ENCODE measurements around the gene HAAO. TPM values are rescaled to one million over a fixed set of nuclear protein-coding genes. Genes with fewer than 3 reads are reported as not detected.
"Not testable (repeated sequence)": the region's sequence is repeated elsewhere in the genome, so short reads cannot be mapped to it uniquely, and the experiment has no call there.

HAAO gene
- 1.7 TPM for polyA plus RNA-seq (2013, experiment 1 of 2; ENCODE audit: insufficient read length)
- polyA plus RNA-seq (2013, experiment 2 of 2; ENCODE audit: insufficient read length), result 1.9 TPM

DNA sequence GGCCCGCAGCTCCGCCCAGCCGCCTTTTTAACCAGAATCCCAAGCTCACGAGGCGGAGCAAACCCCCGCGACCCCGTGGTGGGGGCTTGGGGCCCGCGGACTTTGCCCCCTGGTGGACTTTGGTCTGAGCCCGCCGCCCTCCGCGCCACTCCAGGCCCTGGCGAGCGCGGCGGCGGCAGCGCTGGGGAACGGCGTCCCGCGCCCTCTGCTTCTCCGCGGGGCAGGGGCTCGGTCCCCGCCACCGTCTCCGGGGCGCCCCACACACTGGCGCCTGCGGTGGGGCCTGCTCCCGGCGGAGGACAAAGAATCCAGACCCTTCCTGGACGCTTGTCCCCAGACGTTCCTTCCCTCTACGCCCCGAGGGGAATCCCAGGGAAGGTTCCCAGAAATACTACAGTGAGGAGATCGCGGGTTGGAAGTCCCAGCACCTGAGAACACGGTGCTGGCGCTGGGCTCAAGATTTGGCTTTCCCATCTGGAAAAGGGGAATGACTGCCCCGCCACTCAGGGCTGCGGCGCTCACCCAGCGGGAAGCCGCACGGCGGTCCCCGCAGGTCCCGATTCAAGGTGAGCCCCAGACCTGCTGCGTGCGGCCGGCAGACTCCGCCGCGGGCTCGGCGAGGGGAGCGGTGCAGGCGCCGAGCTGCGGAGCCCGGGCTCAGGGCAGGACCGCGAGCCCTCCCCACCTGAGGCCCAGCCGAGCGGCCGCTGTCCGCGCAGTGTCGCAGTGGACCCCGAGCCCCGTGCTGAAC is at the start of gene HAAO:
Gene HAAO, minus strand, starts transcription at position 1 of the 751 bp plus-strand sequence. CDS start 47 bp downstream, outside the sequence.
- no peak for DNase-seq

GRCh38 chr2:42841344-42841743 is 49.0 kb upstream of the HAAO start:
- DNase-seq, result no peak

- DNase-seq, result no peak
Observed at GRCh38 chr2:42840760-42841159, 48.4 kb upstream of the HAAO start.

- DNase-seq, result no peak
Observed at GRCh38 chr2:42839809-42840501, 47.6 kb upstream of the HAAO start.

GRCh38 chr2:42838133-42838532 is 45.8 kb upstream of the HAAO start:
- DNase-seq, result no peak

DNA sequence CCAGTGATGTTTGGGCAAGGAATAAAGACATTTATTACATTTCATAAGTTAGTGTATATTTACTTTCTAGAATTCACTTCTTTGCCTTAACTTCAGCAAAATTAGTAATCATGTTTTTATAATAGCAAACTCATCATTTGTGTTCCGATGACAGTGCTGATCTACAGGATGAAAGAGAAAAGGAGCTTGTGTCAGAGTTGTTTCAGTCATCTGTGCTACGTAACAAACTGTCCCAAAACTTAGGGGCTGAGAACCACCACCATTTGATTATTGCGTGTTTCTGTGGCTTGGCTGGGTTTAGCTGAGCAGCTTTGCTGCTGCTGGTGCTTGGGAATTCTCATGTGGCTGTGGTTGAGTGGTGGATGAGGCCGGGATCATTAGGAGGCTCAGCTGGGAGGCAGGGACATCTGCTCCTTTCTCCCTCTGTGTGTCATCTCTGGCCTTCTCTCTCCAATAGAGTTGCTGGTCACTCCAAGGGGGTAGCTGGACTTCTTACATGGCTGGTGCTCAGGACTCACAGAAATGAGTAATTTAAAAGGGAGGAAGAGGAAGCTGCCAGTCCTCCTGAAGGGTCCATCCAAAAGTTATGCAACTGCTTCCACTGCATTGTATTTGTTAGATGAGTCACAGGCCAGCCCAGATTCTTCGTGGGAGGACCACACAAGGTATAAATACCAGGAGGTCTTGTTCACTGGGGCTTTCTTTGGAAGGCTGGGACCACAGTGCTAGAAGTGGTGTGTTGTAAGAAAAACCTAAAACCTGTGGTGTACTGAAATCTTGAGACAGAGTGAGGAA is 43.4 kb upstream of the HAAO start:
- peak; percentile 99 for DNase-seq

DNA sequence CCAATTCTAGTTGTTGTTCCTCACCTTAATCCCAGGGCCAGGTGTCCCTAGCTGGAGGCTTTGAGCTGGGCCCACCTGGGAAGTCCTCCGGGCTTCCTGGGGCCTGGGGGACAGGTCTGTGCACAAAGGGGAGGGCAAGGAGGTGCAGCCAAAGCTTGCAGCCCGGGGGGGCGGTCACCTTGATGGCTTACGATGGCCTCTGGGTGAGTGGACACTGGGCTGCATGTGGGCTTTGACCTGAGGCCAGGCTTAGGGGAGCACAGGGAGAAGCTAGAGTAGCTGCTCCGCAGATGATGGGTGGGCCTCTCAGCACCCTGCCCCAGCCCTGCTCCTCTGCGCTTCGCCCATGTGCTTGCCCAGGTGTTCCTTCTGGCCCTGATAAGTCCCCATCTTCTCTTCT is 41.8 kb upstream of the HAAO start:
- DNase-seq, result no peak

DNA sequence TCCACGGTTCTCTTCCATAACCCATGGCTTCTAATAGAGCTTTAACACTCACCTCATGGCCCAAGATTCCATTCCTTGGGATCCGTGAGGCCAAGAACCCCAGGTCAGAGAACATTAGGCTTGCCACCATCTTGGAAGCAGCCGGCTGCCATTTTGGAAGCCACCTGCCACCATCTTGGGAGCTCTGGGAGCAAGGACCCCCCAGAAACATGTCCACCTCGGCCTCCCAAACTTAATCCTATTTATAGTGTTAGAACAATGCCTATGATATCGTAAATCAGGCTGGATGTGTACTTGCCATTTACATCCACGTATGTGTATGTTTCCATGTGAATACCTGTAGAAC is 39.9 kb upstream of the HAAO start:
- no peak for DNase-seq

DNA sequence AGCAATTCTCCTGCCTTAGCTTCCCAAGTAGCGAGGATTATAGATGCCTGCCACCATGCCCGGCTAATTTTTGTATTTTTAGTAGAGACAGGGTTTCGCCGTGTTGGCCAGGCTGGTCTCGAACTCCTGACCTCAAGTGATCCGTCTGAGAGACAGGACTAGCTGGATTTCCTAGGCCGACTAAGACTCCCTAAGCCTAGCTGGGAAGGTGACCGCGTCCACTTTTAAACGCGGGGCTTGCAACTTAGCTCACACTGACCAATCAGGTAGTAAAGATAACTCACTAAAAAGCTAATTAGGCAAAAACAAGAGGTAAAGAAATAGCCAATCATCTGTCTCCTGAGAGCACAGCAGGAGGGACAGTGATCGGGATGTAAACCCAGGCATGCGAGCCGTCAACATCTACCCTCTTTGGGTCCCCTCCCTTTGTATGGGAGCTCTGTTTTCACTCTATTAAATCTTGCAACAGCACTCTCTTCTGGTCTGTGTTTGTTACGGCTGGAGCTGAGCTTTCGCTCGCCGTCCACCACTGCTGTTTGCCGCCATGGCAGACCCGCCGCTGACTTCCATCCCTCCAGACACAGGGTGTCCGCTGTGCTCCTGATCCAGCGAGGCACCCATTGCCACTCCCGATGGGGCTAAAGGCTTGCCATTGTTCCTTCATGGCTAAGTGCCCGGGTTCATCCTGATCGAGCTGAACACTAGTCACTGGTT is 39.3 kb upstream of the HAAO start:
- DNase-seq, result not testable (repeated sequence)

GRCh38 chr2:42830922-42831574 is 38.7 kb upstream of the HAAO start:
- no peak for DNase-seq

DNA sequence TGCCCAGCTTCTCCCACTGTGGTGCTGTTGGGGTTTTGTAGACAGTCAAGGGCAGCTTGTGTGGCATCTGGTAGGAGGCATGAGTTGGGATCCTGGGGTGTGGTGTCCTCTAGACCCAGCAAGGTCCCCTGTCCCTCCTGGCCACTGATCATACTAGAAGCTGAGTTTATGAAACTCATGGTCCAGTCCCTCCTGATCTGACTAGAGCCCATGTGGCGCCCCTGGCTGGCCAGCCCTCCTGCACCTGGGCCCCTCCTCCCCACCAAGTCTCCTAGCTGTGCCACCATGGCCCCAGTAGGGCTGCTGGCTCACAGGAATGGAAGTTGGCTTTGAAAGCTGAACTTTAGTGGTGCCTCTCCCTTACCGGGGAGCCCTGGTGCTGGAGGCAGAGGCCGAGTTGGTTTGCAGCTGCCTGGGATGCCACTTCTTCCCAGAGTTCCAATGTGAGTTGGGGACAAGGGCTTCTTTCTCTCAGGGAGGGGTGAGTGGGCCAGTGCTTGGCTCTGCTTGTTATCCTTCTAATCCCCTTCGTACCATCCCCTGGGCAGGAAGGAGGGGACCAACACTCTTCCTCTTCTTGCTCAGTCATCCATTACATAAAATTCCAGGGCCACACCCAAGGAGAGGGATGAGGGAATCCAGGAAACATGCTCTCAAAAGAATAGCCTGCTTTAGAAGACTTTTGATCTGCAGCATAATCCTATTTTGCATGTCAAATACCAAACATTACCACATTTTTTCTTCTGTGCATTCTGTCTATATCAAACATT is 37.5 kb upstream of the HAAO start:
- no peak for DNase-seq

DNA sequence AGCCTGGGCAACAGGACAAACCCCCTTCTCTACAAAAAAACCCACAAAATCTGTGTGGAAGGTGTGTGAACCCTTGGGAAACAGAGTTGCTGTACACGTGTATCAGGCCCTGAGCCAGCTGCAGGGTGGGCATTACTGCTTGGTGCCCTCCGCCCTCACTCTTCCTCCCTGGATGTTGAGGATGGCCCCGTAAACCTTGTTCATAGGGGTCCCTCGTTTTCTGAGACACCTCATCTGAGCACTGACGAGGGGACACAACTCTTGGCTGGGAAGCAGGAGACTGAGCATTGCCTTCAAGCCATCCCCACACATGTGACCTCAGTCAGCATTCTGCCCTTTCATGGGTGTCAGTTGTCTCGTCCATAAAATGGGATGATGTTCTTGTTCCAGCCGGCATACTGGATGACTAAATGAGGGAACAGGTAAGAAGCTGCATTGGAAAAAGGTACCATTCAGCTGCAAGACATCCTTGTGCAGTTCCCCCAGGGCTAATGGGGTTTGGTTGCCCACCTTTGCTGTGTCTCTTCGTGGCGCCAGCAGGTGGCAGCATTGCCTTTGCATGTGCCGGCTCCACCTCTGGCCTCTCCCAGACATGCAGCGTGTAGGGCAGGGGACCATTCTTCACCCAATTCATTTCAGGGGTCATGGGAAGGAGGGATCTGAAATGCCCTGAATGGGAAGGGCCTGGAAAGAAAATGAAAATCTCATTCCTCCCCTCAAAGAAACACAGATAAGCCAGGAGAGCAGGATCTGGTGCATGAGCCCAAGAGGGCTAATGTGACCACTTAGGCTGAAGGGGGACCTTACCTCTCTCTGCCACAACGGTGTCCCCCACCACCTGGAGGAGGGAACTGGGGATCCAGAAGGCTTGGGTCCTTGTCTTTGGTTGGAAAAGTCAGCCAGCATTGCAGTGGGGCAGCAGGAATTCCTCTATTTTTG is 36.4 kb upstream of the HAAO start:
- peak; percentile 67 for DNase-seq

- DNase-seq, result peak; percentile 75
Observed at GRCh38 chr2:42827647-42828486, 35.5 kb upstream of the HAAO start.

- DNase-seq, result no peak
Observed at GRCh38 chr2:42826231-42826630, 33.8 kb upstream of the HAAO start.

- no peak for DNase-seq
Observed at GRCh38 chr2:42824454-42824807, 32.0 kb upstream of the HAAO start.

GRCh38 chr2:42823744-42824453 is 31.5 kb upstream of the HAAO start:
- DNase-seq, result no peak

- no peak for DNase-seq
Observed at GRCh38 chr2:42819160-42819559, 26.8 kb upstream of the HAAO start.

DNA sequence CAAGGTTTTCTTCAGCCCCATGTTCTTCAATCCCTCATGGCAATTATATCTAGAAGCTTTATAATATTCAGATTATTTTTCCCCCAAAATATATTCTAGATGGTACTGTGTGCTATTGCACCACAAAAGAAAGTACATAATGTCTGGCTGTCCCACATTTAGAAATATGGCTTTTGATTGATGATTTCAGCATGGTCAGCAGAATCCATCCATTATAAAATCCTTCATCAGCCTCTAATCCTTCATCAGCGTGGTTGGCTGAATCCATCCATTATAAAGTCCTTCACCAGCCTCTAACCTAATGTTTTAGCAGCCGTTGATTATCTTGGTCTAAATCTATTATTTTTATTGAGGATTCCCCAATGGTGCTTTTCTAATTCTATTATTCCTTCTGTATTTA is 23.3 kb upstream of the HAAO start:
- DNase-seq, result no peak

DNA sequence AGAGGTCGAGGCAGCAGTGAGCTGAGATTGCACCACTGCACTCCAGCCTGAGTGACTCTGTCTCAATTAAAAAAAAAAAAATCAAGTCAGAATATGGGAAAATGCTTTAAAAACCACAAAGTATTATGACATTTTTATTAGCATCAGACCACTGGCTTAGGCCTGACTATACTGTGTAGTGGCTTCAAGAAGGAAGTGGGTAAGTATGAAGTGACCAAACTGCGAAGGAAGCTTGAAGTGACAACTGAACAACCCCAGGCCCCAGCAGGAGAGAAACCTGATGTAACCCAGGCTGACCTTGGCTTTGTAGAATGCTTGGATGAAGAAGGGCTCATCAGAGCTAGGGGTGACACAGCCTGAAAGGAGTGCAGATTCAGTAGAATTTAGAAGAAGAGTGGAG is 21.4 kb upstream of the HAAO start:
- no peak for DNase-seq
